Right lobe of liver (tissue), 6 donors: ENCODE results near the gene ARHGEF38. TPM values are rescaled to one million over a fixed set of nuclear protein-coding genes. Genes with fewer than 3 reads are reported as not detected.

ENCODE experiments used
- ATAC-seq, 4 donors: fragments of 200-7000 bp; cut with Tn5 transposase; one replicate each; pipeline ENCODE4 v1.9.1; 2020; ENCODE audit warnings: mild to moderate bottlenecking in 4 of 4, moderate library complexity in 4 of 4
- DNase-seq, 3 donors: peaks; one replicate each; pipeline ENCODE4 v3.0.0-alpha.2; 2020
- H3K27ac ChIP-seq, 3 donors: fragments of 200-600 bp; one replicate each; pipeline ENCODE4 v1.8.0; 2022
- H3K27me3 ChIP-seq, 2 donors: fragments of 200-600 bp; one replicate each; pipeline ENCODE4 v1.8.0; 2022
- H3K36me3 ChIP-seq, 4 donors: fragments of 200-600 bp; sonication (generic) in 1 of 4; one replicate each; pipeline versions ENCODE4 v1.5.1 to v1.8.0; 2017 to 2022; ENCODE audit warnings: control low read depth in 1 of 4
- H3K4me1 ChIP-seq, 4 donors: fragments of 200-600 bp; sonication (generic) in 1 of 4; one replicate each; pipeline versions ENCODE4 v1.5.1 to v1.8.0; 2017 to 2022; ENCODE audit warnings: control low read depth in 1 of 4
- H3K4me3 ChIP-seq, 3 donors: fragments of 200-600 bp; one replicate each; pipeline ENCODE4 v1.8.0; 2022
- H3K9me3 ChIP-seq, 4 donors: fragments of 200-600 bp; sonication (generic) in 1 of 4; one replicate each; pipeline versions ENCODE4 v1.5.1 to v1.8.0; 2017 to 2022; ENCODE audit warnings: control low read depth in 1 of 4
- POLR2A ChIP-seq: fragments of 450-650 bp; IDR thresholded peaks from one replicate; pipeline ENCODE4 v1.6.1; 2017; ENCODE audit warnings: antibody characterized with exemption, mild to moderate bottlenecking
- WGBS: methylation state at CpG from one replicate; pipeline ENCODE4 v1.1.6; 2018; ENCODE audit warnings: low coverage, low lambda C conversion rate; ENCODE audit not compliant: insufficient coverage; ENCODE audit errors: missing lambda C conversion rate; 5-methylcytosine and 5-hydroxymethylcytosine counted together
- intact Hi-C, 2 donors: fragments of 100-400 bp; cut with DNase I; formaldehyde crosslinking; loops; one replicate each; pipeline versions ENCODE4 v1.11.2 to v1.14.1; 2022
- total RNA-seq, 6 experiments: library from RNA; depleted of rRNA in 2 of 6; stranded (reverse); fragments of >200 nt in 2 of 6; fragmentation: NEBNext Ultra II Directional in 3 of 6; extraction: Animal tissue kit (Norgen Biotek cat#: 25700) in 3 of 6; gene quantifications; one replicate each; pipeline versions ENCODE4 v1.1.0 to v1.2.4, GENCODE V29; 2016 to 2023
- TF ChIP-seq, protein P1 (sequence below), 4 donors: fragments of 200-600 bp in 3 of 4; fragments of 450-650 bp in 1 of 4; IDR thresholded peaks; one replicate each; pipeline versions ENCODE4 v1.5.1 to v1.8.0; 2016 to 2022; ENCODE audit warnings: antibody characterized with exemption in 4 of 4, mild to moderate bottlenecking in 2 of 4
- donor health status: DM: no; HTN: yes; CAD: no.
- donor health status: DM: no; HTN: no; CAD: no.
- donor health status: DM: no; HTN: no; CAD: no.
- donor health status: DM: no; HTN: yes; CAD: no.
- donor health status: DM: no; HTN: yes; CAD: no.

ARHGEF38 gene
- total RNA-seq, 6 experiments from 2014 or later: 0.06 to 0.55 (median 0.15) TPM

DNA sequence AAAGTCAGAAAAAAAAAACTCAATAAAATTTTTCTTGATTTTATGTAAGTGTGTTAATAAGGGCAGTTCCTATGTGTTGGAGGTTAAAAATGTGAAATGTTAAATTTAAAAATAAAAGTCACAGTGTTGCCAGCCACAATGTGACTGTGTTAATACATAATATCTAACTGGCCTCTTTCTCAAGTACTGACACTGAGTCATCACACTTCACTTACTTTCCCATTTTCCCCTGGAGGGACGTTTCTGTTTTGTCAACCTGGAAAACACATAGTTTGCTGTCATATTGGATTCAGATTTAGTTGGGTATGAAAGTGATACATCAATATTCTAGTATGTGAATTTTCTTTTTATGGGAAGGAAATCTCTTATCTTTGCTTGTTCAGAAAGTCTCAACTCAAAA is 46.4 kb downstream of the ARHGEF38 start:
- TF ChIP-seq POLR2A: no peak
- TF ChIP-seq, protein P1, sequence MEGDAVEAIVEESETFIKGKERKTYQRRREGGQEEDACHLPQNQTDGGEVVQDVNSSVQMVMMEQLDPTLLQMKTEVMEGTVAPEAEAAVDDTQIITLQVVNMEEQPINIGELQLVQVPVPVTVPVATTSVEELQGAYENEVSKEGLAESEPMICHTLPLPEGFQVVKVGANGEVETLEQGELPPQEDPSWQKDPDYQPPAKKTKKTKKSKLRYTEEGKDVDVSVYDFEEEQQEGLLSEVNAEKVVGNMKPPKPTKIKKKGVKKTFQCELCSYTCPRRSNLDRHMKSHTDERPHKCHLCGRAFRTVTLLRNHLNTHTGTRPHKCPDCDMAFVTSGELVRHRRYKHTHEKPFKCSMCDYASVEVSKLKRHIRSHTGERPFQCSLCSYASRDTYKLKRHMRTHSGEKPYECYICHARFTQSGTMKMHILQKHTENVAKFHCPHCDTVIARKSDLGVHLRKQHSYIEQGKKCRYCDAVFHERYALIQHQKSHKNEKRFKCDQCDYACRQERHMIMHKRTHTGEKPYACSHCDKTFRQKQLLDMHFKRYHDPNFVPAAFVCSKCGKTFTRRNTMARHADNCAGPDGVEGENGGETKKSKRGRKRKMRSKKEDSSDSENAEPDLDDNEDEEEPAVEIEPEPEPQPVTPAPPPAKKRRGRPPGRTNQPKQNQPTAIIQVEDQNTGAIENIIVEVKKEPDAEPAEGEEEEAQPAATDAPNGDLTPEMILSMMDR (IDR thresholded peaks at IDR 0.05): no peak
- no peaks in the 10 kb centered on the region for H3K27me3 ChIP-seq
- ATAC-seq: peak in 1 of 4 donors; percentile 18
- H3K27ac ChIP-seq: peak overlapping the region in 1 of 3 donors; percentile 21
- WGBS: 36% methylated on average over 1 of the region's 1 CpG
- no peaks in the 10 kb centered on the region for H3K9me3 ChIP-seq
- peaks cover 0 to 27% (median 3%) of the 10 kb centered on the region in 4 donors for H3K4me1 ChIP-seq
- no peak for DNase-seq
- intact Hi-C loops: no loop called here
- H3K36me3 ChIP-seq: no peaks in the 10 kb centered on the region
- no peak overlapping the region for H3K4me3 ChIP-seq

DNA sequence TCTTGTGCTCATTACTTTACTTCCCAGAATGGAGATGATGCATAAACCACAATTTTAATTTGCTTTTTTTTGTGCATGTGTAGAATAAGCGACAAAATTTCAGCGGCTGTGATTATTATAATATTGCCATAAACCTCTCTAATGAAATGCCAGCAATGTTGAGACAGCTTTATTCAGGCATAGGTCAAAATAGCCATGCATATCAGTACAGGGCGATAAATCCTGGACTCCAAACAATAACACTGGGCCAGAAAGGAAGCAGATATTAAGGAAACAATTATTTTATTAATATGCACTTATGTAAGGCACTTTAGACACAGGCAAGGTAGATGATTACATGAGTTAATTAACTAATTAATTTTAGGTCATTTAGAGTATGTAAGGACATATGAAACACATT is 47.1 kb downstream of the ARHGEF38 start:
- H3K9me3 ChIP-seq: no peaks in the 10 kb centered on the region
- WGBS: 89% methylated on average over 3 of the region's 3 CpGs
- intact Hi-C loops: no loop called here
- H3K27ac ChIP-seq: no peak overlapping the region
- H3K27me3 ChIP-seq: no peaks in the 10 kb centered on the region
- H3K4me1 ChIP-seq: peaks cover 0 to 20% (median 3%) of the 10 kb centered on the region in 4 donors
- H3K36me3 ChIP-seq: no peaks in the 10 kb centered on the region
- ATAC-seq: no peak
- no peak for TF ChIP-seq POLR2A
- TF ChIP-seq, protein P1 (IDR thresholded peaks at IDR 0.05): no peak
- DNase-seq: no peak
- no peak overlapping the region for H3K4me3 ChIP-seq

DNA sequence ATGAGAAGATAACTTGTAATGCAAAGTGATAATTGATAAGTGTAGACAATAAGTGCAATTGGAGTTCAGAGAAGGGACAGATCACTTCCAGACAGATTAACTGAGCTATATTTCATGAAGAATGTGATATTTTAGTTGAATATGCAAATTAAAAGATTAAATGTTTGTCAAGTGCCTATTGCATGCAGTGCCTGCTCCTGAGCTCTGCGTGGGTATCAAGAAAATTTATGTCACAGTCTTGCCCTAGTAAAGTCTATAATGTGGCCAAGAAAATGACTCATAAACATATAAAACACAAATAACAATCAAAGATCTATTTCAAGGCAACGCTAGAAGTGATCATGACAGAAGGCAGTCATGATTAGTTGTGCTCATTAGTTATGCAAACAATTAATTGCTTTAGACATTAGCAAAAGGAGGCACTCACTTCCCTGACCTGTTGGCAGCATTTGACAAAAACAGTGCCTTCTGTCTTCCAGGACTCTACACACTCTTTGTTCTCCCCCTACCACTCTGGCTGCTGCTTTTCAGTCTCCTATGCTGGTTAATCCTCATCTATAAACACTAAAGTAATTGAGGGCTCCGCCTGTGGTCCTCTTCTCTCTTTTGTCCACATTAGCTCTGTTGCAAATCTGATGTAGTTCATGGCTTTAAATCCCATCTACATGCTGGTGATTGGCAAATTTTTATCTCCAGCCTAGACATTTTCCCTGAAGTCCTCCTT is 47.7 kb downstream of the ARHGEF38 start:
- peaks cover 0 to 17% (median 2%) of the 10 kb centered on the region in 4 donors for H3K4me1 ChIP-seq
- ATAC-seq (no peak), DNase-seq (no peak)
- TF ChIP-seq, protein P1 (IDR thresholded peaks at IDR 0.05): no peak
- no peak overlapping the region for H3K4me3 ChIP-seq
- no peaks in the 10 kb centered on the region for H3K27me3 ChIP-seq
- no peaks in the 10 kb centered on the region for H3K36me3 ChIP-seq
- intact Hi-C loops: no loop called here
- H3K27ac ChIP-seq: no peak overlapping the region
- 89% methylated on average over 3 of the region's 3 CpGs for WGBS
- no peaks in the 10 kb centered on the region for H3K9me3 ChIP-seq

DNA sequence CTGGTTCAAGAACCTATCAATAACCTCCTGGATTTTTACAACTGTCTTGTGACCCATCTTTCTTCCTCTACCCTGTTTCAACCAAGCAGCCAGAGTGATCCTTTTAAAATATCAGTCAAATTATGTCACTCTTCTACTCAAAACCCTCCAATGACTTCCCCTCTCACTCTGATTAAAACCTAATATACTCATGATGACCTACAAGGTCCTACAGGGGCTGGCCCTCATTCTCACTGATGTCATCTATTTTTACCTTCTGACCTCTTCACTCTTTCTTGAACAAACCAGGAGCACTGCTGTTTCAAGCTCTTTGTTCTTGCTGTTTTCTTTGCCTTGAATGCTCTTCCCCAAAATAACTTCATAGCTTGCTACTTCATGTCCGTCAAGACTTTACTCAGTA is 48.5 kb downstream of the ARHGEF38 start:
- peaks cover 0 to 12% (median 0%) of the 10 kb centered on the region in 4 donors for H3K4me1 ChIP-seq
- DNase-seq (no peak), ATAC-seq (no peak)
- no peak overlapping the region for H3K4me3 ChIP-seq
- WGBS: 86% methylated on average over 1 of the region's 1 CpG
- no peaks in the 10 kb centered on the region for H3K36me3 ChIP-seq
- no peak overlapping the region for H3K27ac ChIP-seq
- intact Hi-C loops: no loop called here
- no peaks in the 10 kb centered on the region for H3K27me3 ChIP-seq
- no peaks in the 10 kb centered on the region for H3K9me3 ChIP-seq
- TF ChIP-seq, protein P1 (IDR thresholded peaks at IDR 0.05): no peak
- no peak for TF ChIP-seq POLR2A
